Effector CD8-positive, alpha-beta T cell (primary cell): ENCODE measurements around the gene EPHA10.

Source experiments
- DNase-seq: peaks from one replicate; lab custom pipeline; 2025; lab: John Stamatoyannopoulos, UW
- total RNA-seq, 4 experiments: gene quantifications; one replicate each; lab custom pipeline; 2026; lab: John Stamatoyannopoulos, UW

Gene EPHA10
- total RNA-seq, result 0 to 0.71 (median 0.49) reads per million in 4 experiments

DNA sequence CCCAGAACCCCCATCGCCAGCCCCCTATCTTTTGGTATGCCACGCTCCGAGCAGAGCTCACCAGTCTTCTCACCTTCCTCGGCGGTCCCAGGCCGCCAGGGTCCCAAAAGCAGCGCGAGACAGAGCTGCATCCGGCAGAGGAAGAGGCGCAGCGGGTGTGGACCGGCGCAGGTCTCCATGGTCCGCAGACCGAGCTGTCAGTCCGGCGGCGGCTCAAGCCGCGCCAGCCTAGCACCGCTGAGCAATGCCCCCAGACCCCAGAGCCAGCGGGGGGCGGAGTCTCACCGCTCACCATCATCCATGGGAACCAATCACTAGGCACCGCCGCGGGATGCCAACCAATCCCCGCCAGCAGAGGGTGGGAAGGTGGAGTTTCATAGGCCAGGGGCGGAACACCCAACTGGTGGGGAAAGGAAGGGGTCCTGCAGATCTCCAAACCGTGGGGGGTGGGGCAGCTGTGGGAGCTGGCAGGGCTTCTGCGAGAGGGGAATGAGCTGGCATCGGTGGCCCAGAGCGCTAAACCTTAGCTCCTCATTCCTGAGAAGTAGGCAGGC is at the start of gene EPHA10:
EPHA10 (minus strand) TSS at position 233 of the 554 bp plus-strand sequence; CDS start at position 179, 54 bp downstream.
- no peak for DNase-seq

DNA sequence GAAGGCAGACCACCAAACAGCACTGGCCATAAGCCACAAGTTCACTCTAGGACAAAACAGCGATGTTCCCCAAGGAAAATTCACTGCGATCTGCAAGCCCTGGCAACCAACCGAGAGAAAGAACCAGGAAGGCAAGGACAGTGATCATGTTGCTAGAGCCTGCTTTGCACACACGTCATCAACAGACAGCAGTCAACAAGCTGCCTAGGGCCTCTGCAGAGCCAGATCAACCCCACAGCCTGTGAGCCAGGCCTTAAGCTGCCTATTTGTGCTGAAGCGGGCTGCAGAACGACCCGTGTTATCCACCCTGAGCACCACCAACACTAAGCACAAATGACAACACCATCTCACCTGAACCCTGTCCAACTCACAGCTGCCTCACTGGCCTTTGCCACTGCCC is 49.3 kb upstream of the EPHA10 start:
- no peak for DNase-seq

DNA sequence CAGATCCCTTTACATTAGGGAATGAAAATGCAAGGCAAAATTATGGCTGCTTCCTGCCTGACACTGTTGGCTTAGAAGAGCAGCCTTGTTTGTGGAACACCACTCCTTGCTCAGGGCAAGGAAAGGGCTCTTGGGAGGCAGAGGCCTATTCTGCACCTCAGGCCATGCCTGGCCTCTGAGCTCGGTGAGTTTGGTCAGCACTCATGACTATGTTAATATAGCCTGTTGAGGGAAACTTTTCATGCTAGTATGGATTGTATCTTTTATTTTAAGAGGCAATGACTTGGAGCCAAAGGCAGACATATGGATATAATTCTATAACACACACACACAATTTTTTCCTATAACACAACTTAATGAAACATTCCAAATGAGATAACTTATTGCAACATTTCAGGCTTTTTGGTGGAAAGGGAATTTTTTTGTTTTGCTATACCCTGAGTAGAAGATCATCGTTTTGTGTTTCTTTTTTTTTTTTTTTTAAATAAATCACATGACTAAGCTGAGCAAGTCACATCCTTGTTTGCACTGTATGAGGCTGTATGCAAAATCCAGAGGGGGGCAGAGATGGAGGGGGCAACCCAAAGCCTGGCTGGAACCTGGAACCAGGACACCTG is 48.7 kb upstream of the EPHA10 start:
- no peak for DNase-seq

DNA sequence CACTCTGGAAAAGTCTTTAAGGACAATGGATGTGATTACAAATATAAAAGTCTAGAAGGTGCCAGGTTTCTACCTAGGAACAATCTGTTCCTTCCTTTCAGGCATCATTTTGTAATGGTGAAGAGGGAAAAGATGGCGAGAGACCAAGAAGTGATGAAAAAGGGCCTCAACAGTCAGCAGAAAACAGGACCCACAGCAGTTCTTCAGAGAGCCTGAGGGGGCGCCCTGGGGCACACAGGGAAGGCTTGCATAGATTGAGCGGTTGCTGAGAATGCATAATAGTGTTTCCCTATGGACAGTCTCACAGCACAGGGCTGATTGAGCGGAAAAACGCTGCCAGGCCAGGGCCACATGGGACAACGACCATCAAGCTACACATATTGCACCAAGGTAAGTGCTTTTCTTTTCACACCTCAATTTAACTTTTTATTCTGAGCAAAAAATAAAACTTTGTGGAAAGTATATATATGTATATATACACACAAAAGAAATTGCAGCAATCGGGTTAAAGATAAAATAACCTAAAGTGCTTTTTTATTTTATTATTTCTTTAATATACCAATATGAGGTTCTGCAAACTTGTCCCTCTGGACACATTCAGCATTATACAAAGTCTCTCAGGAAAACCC is 46.2 kb upstream of the EPHA10 start:
- DNase-seq, result peak; percentile 31

DNA sequence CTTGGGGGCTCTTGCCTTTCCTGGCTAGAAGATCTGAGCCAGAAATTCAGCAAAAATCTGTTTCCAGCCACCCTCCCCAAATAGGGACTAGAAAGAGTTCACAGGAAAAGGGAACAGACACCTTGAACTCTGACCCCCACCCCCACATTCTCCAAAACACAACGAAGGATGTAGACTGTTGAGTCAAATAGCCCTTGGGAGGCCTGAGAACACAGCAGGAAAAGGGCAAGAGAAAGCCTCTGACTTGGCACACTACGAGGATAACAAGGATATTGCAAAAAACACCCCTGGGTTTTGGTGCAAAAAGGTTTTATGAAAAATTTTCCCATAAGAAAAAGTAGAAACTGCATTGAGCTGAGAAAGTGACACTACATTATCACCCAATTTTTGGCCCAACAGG is 45.0 kb upstream of the EPHA10 start:
- DNase-seq, result no peak

DNA sequence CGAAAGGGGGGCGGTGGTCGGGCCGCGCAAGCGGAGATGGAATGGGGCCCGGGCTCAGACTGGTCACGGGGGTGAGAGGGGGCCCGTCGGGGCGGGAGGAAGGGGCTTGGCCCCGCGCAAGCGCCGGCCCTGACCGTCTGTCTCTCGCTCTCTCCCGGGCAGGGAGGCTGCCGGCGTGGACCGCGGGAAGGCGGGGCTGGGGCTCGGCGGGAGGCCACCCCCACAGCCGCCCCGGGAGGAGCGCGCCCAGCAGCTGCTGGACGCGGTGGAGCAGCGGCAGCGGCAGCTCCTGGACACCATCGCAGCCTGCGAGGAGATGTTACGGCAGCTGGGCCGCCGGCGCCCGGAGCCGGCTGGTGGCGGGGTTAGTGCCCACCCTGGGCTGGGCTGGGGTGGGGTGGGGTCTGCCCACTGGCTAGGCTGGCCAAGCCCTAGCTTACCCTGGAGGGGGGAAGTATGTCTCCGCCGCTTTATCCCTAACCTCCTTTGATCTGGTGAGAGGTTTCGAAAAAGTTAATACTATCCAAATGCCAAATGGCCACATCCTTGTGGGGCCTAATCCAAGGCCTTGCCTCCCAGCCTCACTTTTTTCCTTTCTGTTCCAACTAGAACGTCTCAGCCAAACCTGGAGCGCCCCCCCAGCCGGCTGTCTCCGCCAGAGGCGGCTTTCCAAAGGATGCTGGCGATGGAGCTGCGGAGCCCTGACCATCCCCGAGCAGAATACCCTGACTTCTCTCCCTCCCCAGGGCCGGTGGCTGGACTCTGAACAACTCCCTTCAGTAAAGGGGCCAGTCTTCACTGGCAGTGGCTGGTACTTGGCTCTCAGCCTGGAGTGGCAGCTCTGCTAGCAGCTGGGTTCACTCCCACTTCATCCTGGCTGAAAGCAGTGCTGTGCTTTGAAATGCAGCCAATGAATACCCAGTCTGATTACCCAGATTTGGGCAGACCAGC is 43.7 kb upstream of the EPHA10 start:
- DNase-seq, result no peak

DNA sequence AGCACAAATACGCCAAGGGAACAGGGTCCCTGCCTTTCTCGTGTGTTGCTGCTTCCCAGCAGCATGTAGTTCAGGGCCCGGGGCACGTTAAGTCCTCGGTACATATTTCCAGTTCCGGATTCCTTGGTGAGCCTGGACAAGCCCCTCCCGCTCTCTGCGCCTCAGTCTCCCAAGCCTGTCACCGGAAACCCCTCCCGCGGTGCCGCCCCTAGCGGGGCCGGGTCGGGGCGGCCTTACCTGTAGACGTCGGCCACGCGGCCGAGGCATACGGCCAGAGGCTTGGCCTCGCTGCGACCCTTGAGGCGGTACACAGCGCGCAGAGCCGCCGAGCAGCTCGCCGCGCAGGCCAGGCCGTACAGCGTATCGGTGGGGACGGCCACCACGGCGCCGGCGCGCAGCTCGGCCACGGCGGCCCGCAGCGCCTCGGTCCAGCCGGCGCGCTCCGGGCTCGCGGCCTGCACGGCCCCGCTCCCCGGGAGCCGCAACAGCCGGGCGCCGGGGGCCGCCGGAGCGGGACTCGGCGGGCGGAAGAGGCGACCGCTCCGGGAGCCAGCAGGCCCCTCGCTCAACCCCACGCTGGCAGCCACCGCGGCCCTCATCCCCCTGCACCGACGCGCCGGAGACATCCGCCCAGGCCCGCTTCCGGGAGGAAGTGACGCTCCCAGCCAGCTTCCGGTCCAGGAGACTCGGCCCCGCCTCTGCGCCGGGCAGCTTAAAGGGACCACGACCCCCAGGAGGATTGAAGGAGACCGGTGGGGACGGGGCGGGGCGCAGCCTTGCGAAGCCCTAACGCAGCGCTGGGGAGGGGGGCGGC is 42.8 kb upstream of the EPHA10 start, which contains the start of the genes C1orf122 and YRDC:
C1orf122 (plus strand) TSS at position 236 of the 814 bp plus-strand sequence. CDS start 615 bp downstream, outside the sequence.
YRDC (minus strand) TSS at position 654 of the 814 bp plus-strand sequence; CDS start at position 626, 28 bp downstream.
- peak; percentile 82 for DNase-seq

DNA sequence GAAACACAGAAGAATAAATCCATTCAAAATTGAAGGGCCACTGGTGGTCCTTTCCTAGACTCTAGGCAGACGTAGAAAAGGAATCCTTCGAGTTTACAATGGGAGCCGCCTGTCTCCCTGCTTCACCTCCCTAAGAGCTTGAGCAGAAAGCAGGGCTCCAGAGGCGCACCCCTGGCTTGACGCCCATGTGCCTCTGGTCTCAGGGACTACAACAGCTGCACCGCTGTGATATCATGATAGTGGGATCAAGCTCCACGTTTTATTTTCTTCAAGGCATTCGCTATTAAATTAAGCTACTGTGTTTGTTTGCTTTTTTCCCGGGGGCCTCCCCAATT is 42.3 kb upstream of the EPHA10 start:
- no peak for DNase-seq

DNA sequence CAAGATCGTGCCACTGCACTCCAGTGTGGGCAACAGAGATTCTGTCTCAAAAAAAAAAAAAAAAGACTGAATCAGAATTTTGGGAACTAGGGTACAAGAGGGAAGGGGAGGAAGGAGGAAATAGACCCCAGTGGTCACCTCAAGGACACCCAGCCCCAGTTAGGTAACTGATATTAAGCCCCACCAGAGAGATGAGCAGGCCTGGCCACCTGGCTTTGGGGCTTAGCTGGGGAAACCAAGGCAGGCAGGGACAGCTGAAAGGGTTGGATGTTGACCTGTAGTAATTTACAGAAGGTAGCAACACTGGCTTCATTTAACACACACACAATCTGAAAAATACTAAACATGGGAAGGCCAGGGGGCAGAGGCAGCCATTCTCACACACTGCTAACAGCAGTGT is 37.5 kb upstream of the EPHA10 start:
- DNase-seq, result no peak

DNA sequence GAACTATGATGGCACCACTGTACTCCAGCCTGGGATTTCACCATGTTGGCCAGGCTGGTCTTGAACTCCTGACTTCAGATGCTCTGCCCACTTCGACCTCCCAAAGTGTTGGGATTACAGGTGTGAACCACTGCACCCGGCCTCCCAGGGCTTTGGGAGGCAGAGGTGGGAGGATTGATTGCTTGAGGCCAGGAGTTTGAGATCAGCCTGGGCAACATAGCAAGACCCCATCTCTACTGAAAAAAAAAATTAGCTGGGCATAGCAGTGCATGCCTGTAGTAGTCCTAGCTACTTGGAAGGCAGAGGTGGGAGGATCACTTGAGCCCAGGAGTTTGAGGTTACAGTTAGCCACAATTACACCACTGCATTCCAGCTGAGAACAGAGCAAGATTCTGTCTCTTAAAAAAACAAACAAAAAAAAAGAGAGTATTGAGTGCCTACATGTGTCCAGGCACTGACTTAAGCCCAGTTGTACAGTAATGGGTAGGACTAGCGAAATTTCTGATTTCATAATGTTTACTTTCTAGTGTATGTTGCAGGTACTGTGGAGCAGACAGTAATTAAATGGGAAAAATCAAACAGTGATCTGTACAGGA is 32.9 kb upstream of the EPHA10 start:
- DNase-seq, result no peak

DNA sequence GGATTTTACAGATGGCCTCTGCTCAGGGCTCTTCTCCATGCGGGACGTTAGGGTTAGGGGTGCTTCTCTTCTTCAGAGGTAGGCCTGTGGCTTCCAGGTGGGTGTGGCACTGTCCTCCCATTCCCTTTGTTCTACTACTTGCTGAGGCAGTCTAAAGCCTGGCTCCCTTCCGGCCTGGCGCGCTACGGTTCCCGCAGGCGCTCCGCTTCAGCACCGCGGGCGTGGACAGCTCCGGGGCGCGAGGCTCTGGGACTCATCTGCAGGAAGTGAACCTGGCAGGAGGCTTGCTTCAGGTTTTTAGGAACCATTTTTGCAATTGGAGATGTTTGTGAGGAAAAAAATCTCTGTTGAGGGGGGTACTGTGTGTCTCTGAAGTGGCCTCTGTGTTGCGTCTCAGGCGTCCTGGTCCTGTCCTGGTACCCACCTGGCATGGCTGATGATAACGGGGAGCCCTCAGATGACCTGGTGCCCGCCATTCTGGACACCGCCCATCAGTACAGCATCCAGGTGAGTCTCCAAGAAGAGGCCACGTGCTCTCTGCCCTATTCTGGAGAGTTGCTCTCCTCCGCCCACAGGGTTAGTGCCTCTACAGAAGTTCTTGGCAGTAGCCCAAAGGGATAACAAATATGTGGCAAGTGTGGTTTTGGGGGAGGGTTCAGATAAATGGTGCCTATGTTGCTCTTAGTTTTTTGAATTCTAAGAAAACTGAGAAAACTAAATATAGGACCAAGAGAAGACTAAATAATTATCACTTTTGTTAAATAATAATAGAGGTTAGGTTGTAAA is 30.6 kb upstream of the EPHA10 start:
- DNase-seq, result no peak

DNA sequence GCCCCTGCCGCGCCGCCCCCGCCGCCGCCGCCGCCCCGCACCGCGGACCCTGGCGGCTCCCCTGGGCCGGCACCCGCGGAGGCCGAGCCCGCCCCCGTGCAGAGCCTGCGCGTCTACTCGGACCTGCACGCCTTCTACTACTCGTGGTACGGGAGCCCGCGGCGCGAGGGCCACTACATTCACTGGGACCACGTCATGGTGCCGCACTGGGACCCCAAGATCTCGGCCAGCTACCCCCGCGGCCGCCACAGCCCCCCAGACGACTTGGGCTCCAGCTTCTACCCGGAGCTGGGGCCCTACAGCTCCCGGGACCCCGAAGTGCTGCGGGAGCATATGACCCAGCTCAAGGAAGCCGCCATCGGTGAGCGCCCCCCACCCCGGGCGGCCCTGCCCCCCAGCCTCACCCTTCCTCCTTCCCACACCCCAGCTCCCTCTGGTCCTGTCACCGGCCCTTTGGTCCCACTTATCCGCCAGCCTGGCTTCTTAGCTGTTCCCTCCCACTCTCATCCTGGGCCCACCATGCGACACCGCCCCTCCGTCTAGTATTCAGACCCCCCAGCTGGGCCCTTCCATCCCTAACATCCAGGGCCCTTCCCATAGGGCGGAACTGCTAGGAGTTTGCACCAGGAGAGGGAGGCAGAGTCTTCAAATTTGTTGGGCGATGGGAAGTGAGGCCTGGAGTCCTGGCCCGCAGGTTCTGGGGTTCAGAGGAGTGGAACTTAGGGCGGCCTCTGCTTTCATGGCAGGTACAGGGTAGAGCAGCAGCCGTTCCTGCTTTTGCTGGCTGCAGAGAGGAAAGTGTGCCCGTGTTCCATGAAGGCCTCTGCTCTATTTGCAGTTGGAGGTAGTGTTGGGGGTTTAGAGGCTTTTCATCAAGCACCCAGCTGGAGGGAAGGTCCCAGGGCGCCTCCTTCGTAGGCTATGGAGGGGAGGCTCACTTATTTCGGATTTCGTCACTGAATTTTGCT is 29.7 kb upstream of the EPHA10 start:
- no peak for DNase-seq

DNA sequence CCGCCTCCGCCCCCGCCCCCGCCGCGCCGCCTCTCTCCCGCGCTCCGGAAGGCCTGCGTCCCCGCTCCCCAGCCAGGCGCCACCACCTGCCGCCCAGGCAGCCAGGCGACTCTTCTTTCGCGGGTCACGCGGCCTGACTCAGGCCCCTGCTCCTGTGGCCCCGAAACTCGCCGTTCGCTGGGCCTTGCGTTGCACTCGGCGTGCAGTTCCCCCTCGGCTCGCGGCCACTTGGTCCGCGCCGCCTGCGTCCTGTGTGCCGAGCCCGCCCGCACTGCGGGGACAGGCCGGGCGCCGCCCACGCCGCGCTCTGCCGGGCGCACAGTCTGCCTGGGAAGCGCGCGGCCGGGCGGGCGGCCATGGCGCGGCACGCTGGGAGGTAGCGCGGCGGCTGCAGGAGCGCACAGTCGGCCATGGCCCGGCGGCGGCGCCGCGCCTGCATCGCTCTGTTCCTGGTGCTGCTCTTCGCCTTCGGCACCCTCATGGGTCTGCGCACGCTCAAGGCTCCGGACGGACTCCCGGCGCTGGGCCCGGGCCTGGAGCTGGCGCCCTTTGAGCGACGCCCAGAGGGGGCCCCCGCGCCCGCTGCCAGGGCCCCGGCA is 29.0 kb upstream of the EPHA10 start, which contains the start of gene MANEAL:
MANEAL (plus strand) TSS at position 75 of the 599 bp plus-strand sequence; CDS start at position 411, 336 bp downstream.
- DNase-seq, result no peak

DNA sequence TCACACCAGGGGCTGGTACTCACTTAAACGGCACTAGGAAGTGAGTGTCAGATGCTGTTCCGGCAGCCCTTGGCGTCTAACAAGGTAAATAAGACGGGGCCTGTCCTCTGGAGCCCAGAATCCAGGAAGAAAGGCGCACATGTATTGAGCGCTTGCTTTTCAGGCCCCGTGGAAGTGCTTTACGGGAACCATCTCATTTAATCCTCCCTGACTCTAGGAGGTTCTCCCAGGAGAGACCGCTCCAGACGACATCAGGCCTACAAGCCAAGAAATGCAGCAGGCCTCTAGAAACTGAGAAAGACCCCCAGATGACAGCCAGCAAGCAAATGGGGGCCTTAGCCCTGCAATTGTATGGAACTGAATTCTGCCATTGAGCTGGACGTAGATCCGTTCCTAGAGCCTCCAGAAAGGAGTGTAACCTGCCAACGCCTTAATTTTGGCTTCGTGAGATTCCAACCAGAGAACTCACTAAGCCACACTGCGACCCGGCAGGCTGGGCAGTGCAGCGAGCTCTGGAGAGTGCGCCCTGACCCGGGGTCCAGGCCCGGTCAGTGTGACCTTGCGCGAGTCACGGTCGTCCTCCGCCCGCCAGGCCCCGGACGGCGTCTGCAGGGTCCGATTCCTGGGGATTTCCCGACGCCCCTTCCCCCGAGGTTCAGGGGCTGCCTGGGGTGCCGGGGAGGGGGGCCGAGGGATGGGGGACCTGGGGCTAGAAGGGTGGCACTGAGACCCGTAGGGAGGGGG is 28.2 kb upstream of the EPHA10 start:
- no peak for DNase-seq

DNA sequence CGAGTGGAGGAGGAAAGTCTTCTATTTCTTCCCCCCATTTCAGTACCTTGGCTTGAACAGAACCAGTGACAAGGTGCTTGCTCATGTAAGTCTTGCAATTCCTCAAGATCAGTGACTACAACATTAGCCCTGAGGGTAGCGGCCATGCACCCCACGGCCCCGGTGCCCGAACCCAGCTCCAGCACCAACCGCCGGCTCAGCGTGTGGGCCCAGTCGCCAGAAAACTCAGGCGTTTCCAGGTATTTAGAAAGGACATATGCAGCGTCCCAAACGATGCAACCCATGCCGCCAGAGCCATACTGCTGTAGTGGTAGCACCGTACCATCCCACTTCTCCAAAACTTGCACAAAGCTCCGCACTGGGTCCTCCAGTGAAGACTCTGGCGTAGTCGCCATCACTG is 17.6 kb upstream of the EPHA10 start:
- DNase-seq, result no peak

DNA sequence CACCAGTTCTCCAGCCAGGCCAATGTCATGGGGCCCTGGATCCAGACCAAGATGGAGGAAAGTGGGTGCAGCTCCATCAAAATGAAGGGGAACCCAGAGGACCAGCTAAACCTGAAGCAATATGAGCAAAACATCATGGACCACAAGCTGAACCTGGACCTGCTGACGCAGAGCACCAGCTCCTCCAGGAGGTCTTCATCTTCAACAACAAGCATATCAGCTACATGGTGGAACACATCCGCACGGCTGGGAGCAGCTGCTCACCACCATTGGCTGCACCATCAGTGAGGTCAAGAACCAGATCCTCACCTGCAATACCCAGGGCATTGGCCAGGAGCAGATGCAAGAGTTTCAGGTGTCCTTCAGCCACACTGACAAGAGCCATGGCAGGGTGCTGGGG is 13.7 kb upstream of the EPHA10 start:
- no peak for DNase-seq

DNA sequence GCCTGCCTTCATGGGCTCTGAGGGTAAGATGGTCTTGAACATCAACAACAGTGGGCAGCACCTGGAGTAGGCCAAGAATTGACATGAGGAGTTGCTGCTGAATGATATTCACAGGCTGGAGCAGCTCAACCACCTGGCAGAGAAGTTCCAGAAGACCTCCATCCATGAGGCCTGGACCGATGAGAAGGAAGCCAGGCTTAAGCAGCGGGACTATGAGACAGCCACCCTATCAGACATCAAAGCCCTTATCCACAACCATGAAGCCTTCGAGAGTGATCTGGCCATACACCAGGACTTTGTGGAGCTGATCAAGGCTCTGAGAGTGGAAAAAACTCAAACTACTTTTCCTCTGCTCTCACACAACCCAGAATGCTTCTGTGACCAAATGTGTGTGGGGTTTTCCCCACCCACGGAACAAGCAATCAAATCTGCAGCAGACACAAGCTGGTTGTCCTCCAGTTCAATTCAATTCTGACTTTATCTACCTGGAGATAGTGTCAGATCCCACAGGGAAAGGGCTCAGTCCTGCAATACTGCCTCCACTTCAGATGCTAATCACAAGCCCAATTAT is 12.1 kb upstream of the EPHA10 start:
- no peak for DNase-seq
